Keratinocyte (primary cell): ENCODE results near the gene HOXB13. TPM values are rescaled to one million over a fixed set of nuclear protein-coding genes. Genes with fewer than 3 reads are reported as not detected.

Experiments
- DNase-seq: peaks from one replicate; pipeline ENCODE4 v3.0.0-alpha.2; 2011; ENCODE audit warnings: low read depth, missing footprints, low spot score
- FAIRE-seq: peaks from 2 replicates; lab custom pipeline; 2011; peaks lifted over from hg19 to GRCh38; lab: Jason Lieb, UNC
- H2AFZ ChIP-seq: 2 replicates; pipeline ENCODE4 v1.6.0; 2012; ENCODE audit warnings: low read length, control low read depth, inconsistent platforms; ENCODE audit not compliant: control insufficient read depth
- H3K27ac ChIP-seq: 2 replicates; pipeline ENCODE4 v1.5.1; 2011; ENCODE audit warnings: low read length; ENCODE audit not compliant: control insufficient read depth, insufficient read depth
- H3K27me3 ChIP-seq: 3 replicates; pipeline ENCODE4 v1.6.0; 2011; ENCODE audit warnings: low read length; ENCODE audit not compliant: control insufficient read depth, insufficient read depth; ENCODE audit errors: extremely low read depth
- H3K36me3 ChIP-seq, 2 experiments: 2 replicates in 1 of 2; 3 replicates in 1 of 2; pipeline ENCODE4 v1.5.1; 2011; ENCODE audit warnings: low read length in 2 of 2, mild to moderate bottlenecking in 1 of 2; ENCODE audit not compliant: control insufficient read depth in 2 of 2, insufficient read depth in 2 of 2; ENCODE audit errors: extremely low read depth in 1 of 2
- H3K4me1 ChIP-seq: 3 replicates; pipeline ENCODE4 v1.5.1; 2011; ENCODE audit warnings: low read length; ENCODE audit not compliant: control insufficient read depth, insufficient read depth; ENCODE audit errors: extremely low read depth
- H3K4me2 ChIP-seq: 3 replicates; pipeline ENCODE4 v1.6.0; 2011; ENCODE audit warnings: low read depth, low read length; ENCODE audit not compliant: control insufficient read depth, insufficient read depth; ENCODE audit errors: extremely low read depth
- H3K4me3 ChIP-seq, 3 experiments: fragments of 200-600 bp in 1 of 3; sonication (generic) in 1 of 3; 2 replicates in 2 of 3; 3 replicates in 1 of 3; pipeline ENCODE4 v1.5.1; 2011 to 2016; ENCODE audit warnings: low read length in 3 of 3, mild to moderate bottlenecking in 3 of 3, control low read depth in 2 of 3, inconsistent platforms in 1 of 3, low read depth in 1 of 3, mixed read lengths in 1 of 3, mixed run types in 1 of 3, moderate library complexity in 1 of 3; ENCODE audit not compliant: control insufficient read depth in 2 of 3, insufficient read depth in 2 of 3; ENCODE audit errors: extremely low read depth in 1 of 3
- H3K79me2 ChIP-seq: 2 replicates; pipeline ENCODE4 v1.6.0; 2012; ENCODE audit warnings: low read length; ENCODE audit not compliant: control insufficient read depth, insufficient read depth
- H3K9ac ChIP-seq: 3 replicates; pipeline ENCODE4 v1.6.0; 2011; ENCODE audit warnings: low read length; ENCODE audit not compliant: control insufficient read depth, insufficient read depth; ENCODE audit errors: extremely low read depth
- H3K9me1 ChIP-seq: 3 replicates; pipeline ENCODE4 v1.6.0; 2011; ENCODE audit warnings: low read length; ENCODE audit not compliant: control insufficient read depth, insufficient read depth; ENCODE audit errors: extremely low read depth
- H3K9me3 ChIP-seq: 2 replicates; pipeline ENCODE4 v1.5.1; 2012; ENCODE audit warnings: low read depth, low read length; ENCODE audit not compliant: control insufficient read depth
- H4K20me1 ChIP-seq: 3 replicates; pipeline ENCODE4 v1.6.0; 2011; ENCODE audit warnings: low read length; ENCODE audit not compliant: control insufficient read depth, insufficient read depth; ENCODE audit errors: extremely low read depth
- EZH2 ChIP-seq: IDR thresholded peaks from one replicate; pipeline ENCODE4 v1.6.1; 2012; ENCODE audit warnings: inconsistent platforms, mild to moderate bottlenecking, low read length, moderate library complexity
- dilution Hi-C: fragments of 300-500 bp; cut with MboI; formaldehyde crosslinking; loops from one replicate; pipeline ENCODE4 v1.7.0; 2020; ENCODE audit warnings: low sequenced_read_pairs; ENCODE audit not compliant: extremely low pct_ligation_motif_present
- polyA plus RNA-seq, 5 experiments: library from polyadenylated mRNA; depleted of rRNA in 3 of 5; stranded (reverse) in 3 of 5; stranded (forward) in 1 of 5; unstranded in 1 of 5; fragments of >200 nt; gene quantifications; 1 replicate in 1 of 5; 2 replicates in 3 of 5; 3 replicates in 1 of 5; pipeline versions ENCODE4 v1.2.1 to v1.2.3, GENCODE V29; 2011 to 2012; ENCODE audit warnings: missing spikeins in 2 of 5, low read depth in 1 of 5, low replicate concordance in 1 of 5
- TF ChIP-seq, protein P1 (sequence below), 3 experiments: IDR thresholded peaks in 1 of 3; conservative IDR thresholded peaks in 1 of 3; optimal IDR thresholded peaks in 1 of 3; 2 replicates in 2 of 3; 3 replicates in 1 of 3; pipeline versions ENCODE3 to v1.5.1; 2011; ENCODE audit warnings: low read length in 3 of 3, mild to moderate bottlenecking in 3 of 3, moderate library complexity in 2 of 3, control low read depth in 1 of 3, inconsistent platforms in 1 of 3; ENCODE audit not compliant: insufficient read depth in 2 of 3; ENCODE audit errors: extremely low read depth in 1 of 3

HOXB13 gene
- polyA plus RNA-seq, 1 donor (not counting 4 experiments of a cell fraction or from before 2014, with no cell fraction given), result not detected

DNA sequence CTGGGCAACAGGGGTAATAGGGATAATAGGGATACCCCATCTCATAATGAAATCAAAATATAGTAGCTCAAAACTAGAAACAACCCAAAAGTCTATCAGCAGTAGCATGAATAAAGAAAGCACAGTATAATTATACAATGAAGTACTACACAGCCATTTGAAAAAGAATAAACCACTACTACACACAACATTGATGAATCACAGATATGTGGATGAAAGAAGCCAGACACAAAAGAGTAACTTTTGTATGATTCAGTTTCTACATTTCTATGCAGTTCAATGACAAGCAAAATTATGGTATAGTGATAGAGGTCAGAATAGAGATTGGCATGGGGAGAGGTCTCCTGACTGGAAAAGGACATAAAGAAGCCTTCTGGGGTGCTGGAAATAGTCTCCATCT lies 2.8 kb upstream of the HOXB13 start:
- Histone ChIP-seq H3K4me1 (no peaks in the 10 kb centered on the region), H3K79me2 (no peaks in the 10 kb centered on the region), H3K9me1 (no peaks in the 10 kb centered on the region), H2AFZ (no peak overlapping the region), H3K4me2 (no peak overlapping the region), H3K36me3 (no peaks in the 10 kb centered on the region), H4K20me1 (peaks cover 2% of the 10 kb centered on the region), H3K27me3 (peaks cover 98% of the 10 kb centered on the region), H3K27ac (no peak overlapping the region), H3K4me3 (no peak overlapping the region), H3K9ac (no peak overlapping the region), H3K9me3 (no peaks in the 10 kb centered on the region)
- no peak for DNase-seq
- no peak for FAIRE-seq
- dilution Hi-C loops, result no loop called here
- TF ChIP-seq, protein P1, sequence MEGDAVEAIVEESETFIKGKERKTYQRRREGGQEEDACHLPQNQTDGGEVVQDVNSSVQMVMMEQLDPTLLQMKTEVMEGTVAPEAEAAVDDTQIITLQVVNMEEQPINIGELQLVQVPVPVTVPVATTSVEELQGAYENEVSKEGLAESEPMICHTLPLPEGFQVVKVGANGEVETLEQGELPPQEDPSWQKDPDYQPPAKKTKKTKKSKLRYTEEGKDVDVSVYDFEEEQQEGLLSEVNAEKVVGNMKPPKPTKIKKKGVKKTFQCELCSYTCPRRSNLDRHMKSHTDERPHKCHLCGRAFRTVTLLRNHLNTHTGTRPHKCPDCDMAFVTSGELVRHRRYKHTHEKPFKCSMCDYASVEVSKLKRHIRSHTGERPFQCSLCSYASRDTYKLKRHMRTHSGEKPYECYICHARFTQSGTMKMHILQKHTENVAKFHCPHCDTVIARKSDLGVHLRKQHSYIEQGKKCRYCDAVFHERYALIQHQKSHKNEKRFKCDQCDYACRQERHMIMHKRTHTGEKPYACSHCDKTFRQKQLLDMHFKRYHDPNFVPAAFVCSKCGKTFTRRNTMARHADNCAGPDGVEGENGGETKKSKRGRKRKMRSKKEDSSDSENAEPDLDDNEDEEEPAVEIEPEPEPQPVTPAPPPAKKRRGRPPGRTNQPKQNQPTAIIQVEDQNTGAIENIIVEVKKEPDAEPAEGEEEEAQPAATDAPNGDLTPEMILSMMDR (optimal IDR thresholded peaks at IDR 0.05 in 1 of 3, IDR thresholded peaks at IDR 0.05 in 1 of 3, conservative IDR thresholded peaks at IDR 0.05 in 1 of 3; ENCODE audit: extremely low read depth in 1 of 3, insufficient read depth in 2 of 3, low read length in 3 of 3), result no peak

DNA sequence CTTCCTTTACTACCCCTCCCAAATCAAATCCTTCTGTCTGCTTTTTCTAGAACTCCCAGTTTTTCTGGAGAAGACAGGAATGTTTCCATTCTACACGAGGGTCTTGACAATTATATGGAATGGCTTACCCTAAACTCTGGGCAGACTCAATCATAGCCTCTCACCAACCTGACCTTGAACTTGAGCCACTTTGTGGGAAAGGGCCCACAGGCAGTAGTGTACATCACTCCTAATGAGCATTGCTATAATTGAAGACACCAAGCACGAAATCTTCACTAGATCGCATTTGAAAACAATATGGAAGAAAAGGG lies 1.6 kb upstream of the HOXB13 start:
- dilution Hi-C loops, result no loop called here
- Histone ChIP-seq H3K4me2 (no peak overlapping the region), H3K4me1 (no peaks in the 10 kb centered on the region), H3K9me3 (no peaks in the 10 kb centered on the region), H2AFZ (no peak overlapping the region), H3K9me1 (no peaks in the 10 kb centered on the region), H3K79me2 (no peaks in the 10 kb centered on the region), H3K9ac (no peak overlapping the region), H3K27me3 (peaks cover 99% of the 10 kb centered on the region), H4K20me1 (peaks cover 2% of the 10 kb centered on the region), H3K4me3 (no peak overlapping the region), H3K36me3 (no peaks in the 10 kb centered on the region), H3K27ac (no peak overlapping the region)
- TF ChIP-seq, protein P1 (optimal IDR thresholded peaks at IDR 0.05 in 1 of 3, IDR thresholded peaks at IDR 0.05 in 1 of 3, conservative IDR thresholded peaks at IDR 0.05 in 1 of 3; ENCODE audit: extremely low read depth in 1 of 3, insufficient read depth in 2 of 3, low read length in 3 of 3), result no peak
- TF ChIP-seq EZH2, result no peak
- FAIRE-seq (no peak), DNase-seq (no peak)
